GM23338 (cell line): ENCODE results near the gene IDH1. TPM values are rescaled to one million over a fixed set of nuclear protein-coding genes. Genes with fewer than 3 reads are reported as not detected.

Experiments
- ATAC-seq: fragments of 200-7000 bp; cut with Tn5 transposase; 3 replicates; pipeline ENCODE4 v1.9.1; 2020
- DNase-seq: peaks from one replicate; pipeline ENCODE4 v3.0.0-alpha.2; 2015; ENCODE audit warnings: low spot score
- H2AFZ ChIP-seq: fragments of 200-600 bp; sonication (generic); 2 replicates; pipeline ENCODE4 v1.8.0; 2016; ENCODE audit warnings: antibody characterized with exemption, mild to moderate bottlenecking, moderate library complexity
- H3F3A ChIP-seq: fragments of 200-600 bp; sonication (generic); replicated peaks from 2 replicates; pipeline ENCODE4 v1.8.0; 2017; ENCODE audit warnings: antibody characterized with exemption, mixed run types, low read depth
- H3K27ac ChIP-seq: fragments of 200-600 bp; sonication (generic); 2 replicates; pipeline ENCODE4 v1.6.1; 2016; ENCODE audit warnings: low read depth
- H3K27me3 ChIP-seq: fragments of 200-600 bp; sonication (generic); 2 replicates; pipeline ENCODE4 v1.8.0; 2016; ENCODE audit warnings: mild to moderate bottlenecking, mixed run types, moderate library complexity; ENCODE audit not compliant: insufficient read depth
- H3K36me3 ChIP-seq: fragments of 200-600 bp; sonication (generic); 2 replicates; pipeline ENCODE4 v1.8.0; 2016; ENCODE audit warnings: mild to moderate bottlenecking; ENCODE audit not compliant: insufficient read depth
- H3K4me1 ChIP-seq: fragments of 200-600 bp; sonication (generic); 2 replicates; pipeline ENCODE4 v1.8.0; 2016; ENCODE audit warnings: mild to moderate bottlenecking, moderate library complexity; ENCODE audit not compliant: insufficient read depth
- H3K4me2 ChIP-seq: fragments of 200-600 bp; sonication (generic); 2 replicates; pipeline ENCODE4 v1.7.1; 2017; ENCODE audit warnings: mixed run types
- H3K4me3 ChIP-seq: fragments of 200-600 bp; sonication (generic); 2 replicates; pipeline ENCODE4 v1.6.1; 2016; ENCODE audit warnings: mixed run types
- H3K79me2 ChIP-seq: fragments of 200-600 bp; sonication (generic); replicated peaks from 2 replicates; pipeline ENCODE4 v1.8.0; 2017; ENCODE audit warnings: mild to moderate bottlenecking; ENCODE audit not compliant: insufficient read depth
- H3K9me2 ChIP-seq: fragments of 200-600 bp; sonication (generic); 2 replicates; pipeline ENCODE4 v1.8.0; 2017; ENCODE audit not compliant: insufficient read depth
- H4K20me1 ChIP-seq: fragments of 200-600 bp; sonication (generic); replicated peaks from 2 replicates; pipeline ENCODE4 v1.8.0; 2017; ENCODE audit warnings: mild to moderate bottlenecking; ENCODE audit not compliant: insufficient read depth
- H3K27ac Mint-ChIP-seq: 2 replicates; pipeline ENCODE4 v1.8.0; 2020; ENCODE audit warnings: inconsistent platforms, mild to moderate bottlenecking, moderate library complexity, mixed read lengths
- H3K27me3 Mint-ChIP-seq: 3 replicates; pipeline ENCODE4 v1.8.0; 2022; ENCODE audit warnings: low read depth, mild to moderate bottlenecking, moderate library complexity, mixed read lengths, inconsistent platforms; ENCODE audit not compliant: insufficient read depth, poor library complexity
- H3K36me3 Mint-ChIP-seq: 3 replicates; pipeline ENCODE4 v1.8.0; 2021; ENCODE audit warnings: low read depth, mild to moderate bottlenecking, inconsistent platforms, moderate library complexity, mixed read lengths
- H3K4me1 Mint-ChIP-seq: 3 replicates; pipeline ENCODE4 v1.8.0; 2020; ENCODE audit warnings: mild to moderate bottlenecking, inconsistent platforms, mixed read lengths
- H3K4me3 Mint-ChIP-seq: 3 replicates; pipeline ENCODE4 v1.8.0; 2021; ENCODE audit warnings: moderate library complexity, mild to moderate bottlenecking, inconsistent platforms, mixed read lengths
- H3K9me3 Mint-ChIP-seq: 3 replicates; pipeline ENCODE4 v1.8.0; 2020; ENCODE audit warnings: moderate library complexity, mild to moderate bottlenecking, inconsistent platforms, mixed read lengths
- CREB1 ChIP-seq: fragments of 250-450 bp; sonication (Bioruptor Pico); IDR thresholded peaks from 2 replicates; pipeline ENCODE4 v1.5.0; 2020; ENCODE audit warnings: low read depth, mild to moderate bottlenecking, moderate library complexity
- EZH2 ChIP-seq: fragments of 200-600 bp; sonication (generic); IDR thresholded peaks from one replicate; pipeline ENCODE4 v1.8.0; 2017; ENCODE audit warnings: antibody characterized with exemption, mild to moderate bottlenecking, low read depth; ENCODE audit not compliant: unreplicated experiment
- EZH2phosphoT487 ChIP-seq: fragments of 200-600 bp; sonication (generic); IDR thresholded peaks from one replicate; pipeline ENCODE4 v1.8.1; 2018; ENCODE audit warnings: antibody characterized with exemption; ENCODE audit not compliant: unreplicated experiment
- JUNB ChIP-seq: IDR thresholded peaks from one replicate; pipeline ENCODE4 v1.6.1; 2016; ENCODE audit warnings: antibody characterized with exemption; ENCODE audit not compliant: unreplicated experiment
- NANOG ChIP-seq: IDR thresholded peaks from 2 replicates; pipeline ENCODE4 v1.6.1; 2016; ENCODE audit warnings: antibody characterized with exemption, borderline replicate concordance
- POLR2AphosphoS5 ChIP-seq: IDR thresholded peaks from 2 replicates; pipeline ENCODE4 v1.6.1; 2016; ENCODE audit warnings: antibody characterized with exemption, low read depth
- STAT1 ChIP-seq: IDR thresholded peaks from one replicate; pipeline ENCODE4 v1.6.1; 2016; ENCODE audit warnings: antibody characterized with exemption; ENCODE audit not compliant: unreplicated experiment
- ZNF114 ChIP-seq: fragments of 250-450 bp; sonication (Bioruptor Pico); IDR thresholded peaks from 2 replicates; pipeline ENCODE4 v1.5.0; 2020; ENCODE audit warnings: mild to moderate bottlenecking, moderate library complexity
- polyA plus RNA-seq: library from polyadenylated mRNA; unstranded; fragments of >200 nt; fragmentation: Nextera tagmentation; extraction: Ambion mirVana; gene quantifications from 2 replicates; pipeline ENCODE4 v1.2.1, GENCODE V29; 2016
- total RNA-seq: library from RNA; depleted of rRNA; stranded (reverse); fragments of >200 nt; shearing (Covaris generic); gene quantifications from 2 replicates; pipeline ENCODE4 v1.2.3, GENCODE V29; 2014
- TF ChIP-seq, protein P1 (sequence below): IDR thresholded peaks from one replicate; pipeline ENCODE4 v1.6.1; 2018; ENCODE audit warnings: antibody characterized with exemption; ENCODE audit not compliant: unreplicated experiment
- TF ChIP-seq, protein P2 (sequence below): fragments of 250-450 bp; sonication (Bioruptor Pico); IDR thresholded peaks from 2 replicates; pipeline ENCODE4 v1.5.0; 2020; ENCODE audit warnings: mild to moderate bottlenecking, moderate library complexity

IDH1 gene
- total and polyA plus RNA-seq, 2 experiments from 2014 or later: 315 to 536 TPM

DNA sequence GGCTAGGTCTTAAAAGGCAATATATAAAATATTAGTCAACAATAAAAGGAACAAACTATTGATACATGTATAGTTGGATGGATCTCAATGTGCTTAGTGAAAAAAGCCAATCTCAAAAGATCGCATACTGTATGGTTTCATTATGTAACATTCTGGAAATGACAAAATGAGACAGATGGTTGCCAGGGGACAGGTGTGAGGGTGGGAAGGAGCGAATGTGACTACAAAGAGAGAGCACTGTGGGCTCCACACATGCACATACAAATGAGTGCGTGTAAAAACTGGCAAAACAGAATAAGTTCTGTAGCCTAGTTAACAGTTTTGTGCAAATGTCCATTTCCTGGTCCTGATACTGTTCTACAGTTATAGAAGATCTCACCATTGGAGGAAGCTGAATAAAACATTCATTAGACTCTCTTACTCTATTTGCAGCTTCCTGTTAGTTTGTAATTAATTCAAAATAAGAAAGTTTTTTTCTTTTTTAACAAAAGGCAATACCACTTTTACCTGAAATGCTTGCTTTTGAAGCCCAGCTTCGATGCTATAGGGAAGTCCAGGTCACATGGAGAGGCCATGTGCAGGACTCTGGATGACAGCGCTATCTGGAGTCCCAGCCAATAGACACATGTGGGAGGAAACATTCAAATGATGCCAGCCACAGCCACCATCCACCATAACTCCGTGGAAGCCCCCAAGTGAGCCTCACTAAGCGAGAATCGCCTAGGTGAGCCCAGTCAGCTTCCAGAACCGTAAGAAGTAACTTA, 44.0 kb downstream of the IDH1 start:
- no peaks in the 10 kb centered on the region; the same call in 1 of the 2 replicates for H3K9me2 ChIP-seq
- no peaks in the 10 kb centered on the region for H4K20me1 ChIP-seq
- Mint-ChIP-seq H3K27me3 (peaks cover 3% of the 10 kb centered on the region), H3K4me1 (no peaks in the 10 kb centered on the region; the same call in 2 of the 3 replicates), H3K4me3 (no peak overlapping the region), H3K9me3 (no peaks in the 10 kb centered on the region), H3K27ac (no peak overlapping the region), H3K36me3 (no peaks in the 10 kb centered on the region)
- H3K4me3 ChIP-seq: no peak overlapping the region
- peak overlapping the region; percentile 14; the same call in 1 of the 2 replicates for H2AFZ ChIP-seq
- no peaks in the 10 kb centered on the region for H3K27me3 ChIP-seq
- no peak overlapping the region for H3K4me2 ChIP-seq
- H3K27ac ChIP-seq: no peak overlapping the region
- no peak for ATAC-seq
- no peaks in the 10 kb centered on the region for H3K79me2 ChIP-seq
- no peak for DNase-seq
- H3K4me1 ChIP-seq: peaks cover 8% of the 10 kb centered on the region; the same call in 1 of the 2 replicates
- TF ChIP-seq NANOG (no peak), EZH2phosphoT487 (no peak), POLR2AphosphoS5 (no peak), CREB1 (CRISPR knock-in tag) (no peak), STAT1 (no peak), EZH2 (no peak), ZNF114 (no peak), JUNB (no peak)
- TF ChIP-seq, protein P1, sequence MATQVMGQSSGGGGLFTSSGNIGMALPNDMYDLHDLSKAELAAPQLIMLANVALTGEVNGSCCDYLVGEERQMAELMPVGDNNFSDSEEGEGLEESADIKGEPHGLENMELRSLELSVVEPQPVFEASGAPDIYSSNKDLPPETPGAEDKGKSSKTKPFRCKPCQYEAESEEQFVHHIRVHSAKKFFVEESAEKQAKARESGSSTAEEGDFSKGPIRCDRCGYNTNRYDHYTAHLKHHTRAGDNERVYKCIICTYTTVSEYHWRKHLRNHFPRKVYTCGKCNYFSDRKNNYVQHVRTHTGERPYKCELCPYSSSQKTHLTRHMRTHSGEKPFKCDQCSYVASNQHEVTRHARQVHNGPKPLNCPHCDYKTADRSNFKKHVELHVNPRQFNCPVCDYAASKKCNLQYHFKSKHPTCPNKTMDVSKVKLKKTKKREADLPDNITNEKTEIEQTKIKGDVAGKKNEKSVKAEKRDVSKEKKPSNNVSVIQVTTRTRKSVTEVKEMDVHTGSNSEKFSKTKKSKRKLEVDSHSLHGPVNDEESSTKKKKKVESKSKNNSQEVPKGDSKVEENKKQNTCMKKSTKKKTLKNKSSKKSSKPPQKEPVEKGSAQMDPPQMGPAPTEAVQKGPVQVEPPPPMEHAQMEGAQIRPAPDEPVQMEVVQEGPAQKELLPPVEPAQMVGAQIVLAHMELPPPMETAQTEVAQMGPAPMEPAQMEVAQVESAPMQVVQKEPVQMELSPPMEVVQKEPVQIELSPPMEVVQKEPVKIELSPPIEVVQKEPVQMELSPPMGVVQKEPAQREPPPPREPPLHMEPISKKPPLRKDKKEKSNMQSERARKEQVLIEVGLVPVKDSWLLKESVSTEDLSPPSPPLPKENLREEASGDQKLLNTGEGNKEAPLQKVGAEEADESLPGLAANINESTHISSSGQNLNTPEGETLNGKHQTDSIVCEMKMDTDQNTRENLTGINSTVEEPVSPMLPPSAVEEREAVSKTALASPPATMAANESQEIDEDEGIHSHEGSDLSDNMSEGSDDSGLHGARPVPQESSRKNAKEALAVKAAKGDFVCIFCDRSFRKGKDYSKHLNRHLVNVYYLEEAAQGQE: no peak
- TF ChIP-seq, protein P2, sequence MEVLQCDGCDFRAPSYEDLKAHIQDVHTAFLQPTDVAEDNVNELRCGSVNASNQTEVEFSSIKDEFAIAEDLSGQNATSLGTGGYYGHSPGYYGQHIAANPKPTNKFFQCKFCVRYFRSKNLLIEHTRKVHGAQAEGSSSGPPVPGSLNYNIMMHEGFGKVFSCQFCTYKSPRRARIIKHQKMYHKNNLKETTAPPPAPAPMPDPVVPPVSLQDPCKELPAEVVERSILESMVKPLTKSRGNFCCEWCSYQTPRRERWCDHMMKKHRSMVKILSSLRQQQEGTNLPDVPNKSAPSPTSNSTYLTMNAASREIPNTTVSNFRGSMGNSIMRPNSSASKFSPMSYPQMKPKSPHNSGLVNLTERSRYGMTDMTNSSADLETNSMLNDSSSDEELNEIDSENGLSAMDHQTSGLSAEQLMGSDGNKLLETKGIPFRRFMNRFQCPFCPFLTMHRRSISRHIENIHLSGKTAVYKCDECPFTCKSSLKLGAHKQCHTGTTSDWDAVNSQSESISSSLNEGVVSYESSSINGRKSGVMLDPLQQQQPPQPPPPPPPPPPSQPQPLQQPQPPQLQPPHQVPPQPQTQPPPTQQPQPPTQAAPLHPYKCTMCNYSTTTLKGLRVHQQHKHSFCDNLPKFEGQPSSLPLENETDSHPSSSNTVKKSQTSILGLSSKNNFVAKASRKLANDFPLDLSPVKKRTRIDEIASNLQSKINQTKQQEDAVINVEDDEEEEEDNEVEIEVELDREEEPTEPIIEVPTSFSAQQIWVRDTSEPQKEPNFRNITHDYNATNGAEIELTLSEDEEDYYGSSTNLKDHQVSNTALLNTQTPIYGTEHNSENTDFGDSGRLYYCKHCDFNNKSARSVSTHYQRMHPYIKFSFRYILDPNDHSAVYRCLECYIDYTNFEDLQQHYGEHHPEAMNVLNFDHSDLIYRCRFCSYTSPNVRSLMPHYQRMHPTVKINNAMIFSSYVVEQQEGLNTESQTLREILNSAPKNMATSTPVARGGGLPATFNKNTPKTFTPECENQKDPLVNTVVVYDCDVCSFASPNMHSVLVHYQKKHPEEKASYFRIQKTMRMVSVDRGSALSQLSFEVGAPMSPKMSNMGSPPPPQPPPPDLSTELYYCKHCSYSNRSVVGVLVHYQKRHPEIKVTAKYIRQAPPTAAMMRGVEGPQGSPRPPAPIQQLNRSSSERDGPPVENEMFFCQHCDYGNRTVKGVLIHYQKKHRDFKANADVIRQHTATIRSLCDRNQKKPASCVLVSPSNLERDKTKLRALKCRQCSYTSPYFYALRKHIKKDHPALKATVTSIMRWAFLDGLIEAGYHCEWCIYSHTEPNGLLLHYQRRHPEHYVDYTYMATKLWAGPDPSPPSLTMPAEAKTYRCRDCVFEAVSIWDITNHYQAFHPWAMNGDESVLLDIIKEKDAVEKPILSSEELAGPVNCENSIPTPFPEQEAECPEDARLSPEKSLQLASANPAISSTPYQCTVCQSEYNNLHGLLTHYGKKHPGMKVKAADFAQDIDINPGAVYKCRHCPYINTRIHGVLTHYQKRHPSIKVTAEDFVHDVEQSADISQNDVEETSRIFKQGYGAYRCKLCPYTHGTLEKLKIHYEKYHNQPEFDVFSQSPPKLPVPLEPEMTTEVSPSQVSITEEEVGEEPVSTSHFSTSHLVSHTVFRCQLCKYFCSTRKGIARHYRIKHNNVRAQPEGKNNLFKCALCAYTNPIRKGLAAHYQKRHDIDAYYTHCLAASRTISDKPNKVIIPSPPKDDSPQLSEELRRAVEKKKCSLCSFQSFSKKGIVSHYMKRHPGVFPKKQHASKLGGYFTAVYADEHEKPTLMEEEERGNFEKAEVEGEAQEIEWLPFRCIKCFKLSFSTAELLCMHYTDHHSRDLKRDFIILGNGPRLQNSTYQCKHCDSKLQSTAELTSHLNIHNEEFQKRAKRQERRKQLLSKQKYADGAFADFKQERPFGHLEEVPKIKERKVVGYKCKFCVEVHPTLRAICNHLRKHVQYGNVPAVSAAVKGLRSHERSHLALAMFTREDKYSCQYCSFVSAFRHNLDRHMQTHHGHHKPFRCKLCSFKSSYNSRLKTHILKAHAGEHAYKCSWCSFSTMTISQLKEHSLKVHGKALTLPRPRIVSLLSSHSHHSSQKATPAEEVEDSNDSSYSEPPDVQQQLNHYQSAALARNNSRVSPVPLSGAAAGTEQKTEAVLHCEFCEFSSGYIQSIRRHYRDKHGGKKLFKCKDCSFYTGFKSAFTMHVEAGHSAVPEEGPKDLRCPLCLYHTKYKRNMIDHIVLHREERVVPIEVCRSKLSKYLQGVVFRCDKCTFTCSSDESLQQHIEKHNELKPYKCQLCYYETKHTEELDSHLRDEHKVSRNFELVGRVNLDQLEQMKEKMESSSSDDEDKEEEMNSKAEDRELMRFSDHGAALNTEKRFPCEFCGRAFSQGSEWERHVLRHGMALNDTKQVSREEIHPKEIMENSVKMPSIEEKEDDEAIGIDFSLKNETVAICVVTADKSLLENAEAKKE (CRISPR knock-in tag): no peak
- H3K36me3 ChIP-seq: no peaks in the 10 kb centered on the region
- H3F3A ChIP-seq: no peaks in the 10 kb centered on the region
